Globus pallidus (tissue), 1 donor: ENCODE data around the gene FBXO34.
A peak's percentile ranks its signal among the peaks of the same experiment; 100 is the strongest.
"Not testable (repeated sequence)": the region's sequence is repeated elsewhere in the genome, so short reads cannot be mapped to it uniquely, and the experiment has no call there.

Source experiments
- DNase-seq: peaks from one replicate; pipeline ENCODE4 v3.0.0-alpha.2; 2015; ENCODE audit warnings: low spot score

FBXO34 gene

DNA sequence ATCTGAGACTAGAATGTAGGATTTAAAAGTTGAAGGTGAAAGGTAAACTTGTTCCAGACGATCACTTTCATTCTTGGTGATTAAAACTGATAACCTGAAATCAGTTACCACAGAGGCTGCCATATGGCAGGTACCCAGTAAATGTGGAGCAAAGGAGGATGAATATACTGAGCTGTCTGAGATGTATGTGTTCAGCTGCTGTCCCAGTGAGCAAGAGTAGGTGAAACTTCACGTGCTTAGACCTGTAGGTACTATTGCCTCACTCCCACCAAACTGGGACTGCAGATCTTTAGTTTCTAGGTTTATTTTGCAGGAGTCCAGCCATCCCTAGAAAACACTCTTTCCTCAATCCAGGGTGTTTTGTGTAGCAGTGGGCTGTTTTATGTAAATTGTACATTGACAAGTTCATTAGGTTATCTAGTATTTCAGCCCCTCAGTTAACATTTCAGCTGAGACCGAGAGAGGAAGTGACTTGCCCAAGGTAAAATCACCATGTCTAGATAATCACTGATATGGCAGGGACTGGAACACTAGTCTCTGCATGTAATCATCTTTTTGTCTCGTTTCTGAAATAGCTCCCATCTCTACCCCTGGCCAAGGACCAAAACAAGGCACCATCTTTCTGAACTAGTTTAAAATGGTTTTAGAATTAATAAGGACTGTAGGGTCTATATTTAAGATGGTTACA lies 77.7 kb downstream of the FBXO34 start:
- no peak for DNase-seq

DNA sequence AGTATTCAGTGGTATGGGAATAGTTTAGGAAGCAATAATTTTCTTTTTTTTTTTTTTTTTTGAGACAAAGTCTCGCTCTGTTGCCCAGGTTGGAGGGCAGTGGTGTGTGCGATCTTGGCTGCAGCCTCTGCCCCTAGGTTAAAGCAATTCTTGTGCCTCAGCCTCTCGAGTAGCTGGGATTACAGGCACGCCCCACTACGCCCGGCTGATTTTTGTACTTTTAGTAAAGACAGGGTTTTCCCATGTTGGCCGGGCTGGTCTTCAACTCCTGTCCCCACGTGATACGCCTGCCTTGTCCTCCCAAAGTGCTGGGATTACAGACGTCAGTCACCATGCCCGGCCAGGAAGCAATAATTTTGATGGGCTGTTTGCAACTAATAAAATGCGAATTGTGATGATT lies 78.3 kb downstream of the FBXO34 start:
- no peak for DNase-seq

GRCh38 chr14:55350461-55350860 lies 79.2 kb downstream of the FBXO34 start:
- no peak for DNase-seq

- DNase-seq = no peak
Measured at GRCh38 chr14:55351111-55351510, 79.9 kb downstream of the FBXO34 start.

DNA sequence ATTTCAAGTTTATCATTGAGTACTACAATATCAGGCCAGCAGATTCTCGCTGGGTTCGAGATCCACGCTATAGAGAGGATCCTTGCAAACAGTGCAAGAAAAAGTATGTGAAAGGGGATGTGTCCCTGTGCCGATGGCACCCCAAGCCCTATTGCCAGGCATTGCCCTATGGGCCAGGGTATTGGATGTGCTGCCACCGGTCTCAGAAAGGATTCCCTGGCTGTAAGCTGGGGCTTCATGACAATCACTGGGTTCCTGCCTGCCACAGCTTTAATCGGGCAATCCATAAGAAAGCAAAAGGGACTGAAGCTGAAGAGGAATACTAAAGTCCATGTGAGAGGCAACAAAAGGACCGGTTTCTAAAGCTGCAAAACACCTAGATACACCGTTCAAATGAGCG lies 81.0 kb downstream of the FBXO34 start:
- DNase-seq = no peak

DNA sequence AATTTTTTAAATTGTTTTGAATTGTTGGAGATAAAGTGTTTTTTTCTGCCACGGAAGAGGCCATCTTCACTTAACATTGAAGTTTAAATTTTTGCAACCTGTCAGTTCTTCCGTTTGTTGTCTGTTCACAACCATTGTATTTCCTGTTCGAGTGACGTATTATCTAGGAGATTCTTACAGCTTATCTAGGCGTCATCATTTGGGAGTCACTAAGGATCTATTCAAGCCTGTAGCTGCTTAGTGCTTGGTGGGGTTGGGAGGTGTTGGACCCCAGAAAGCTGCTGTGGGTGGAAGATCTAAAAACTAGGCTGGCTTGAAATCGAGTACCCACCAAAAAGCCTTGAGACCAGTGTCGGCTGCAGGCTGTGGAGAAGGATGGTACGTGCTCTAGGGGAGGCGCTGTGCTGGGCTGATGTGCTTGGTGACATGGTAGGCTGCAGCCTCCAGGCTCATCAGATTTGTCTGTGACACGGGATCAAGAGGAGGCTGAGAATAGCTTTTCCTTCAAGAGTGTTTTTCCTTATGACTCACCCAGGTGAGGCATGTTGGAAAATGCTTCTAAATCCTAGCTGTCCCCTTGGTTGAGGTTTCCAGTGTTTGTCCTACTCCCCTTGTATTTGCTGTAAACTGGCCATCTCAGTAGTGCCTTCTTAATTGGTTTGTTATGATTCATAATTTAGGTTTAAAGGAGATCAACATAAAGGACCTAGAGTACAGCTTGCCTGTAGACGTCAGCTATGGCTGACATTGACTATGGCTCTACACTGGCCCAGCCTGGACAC lies 82.7 kb downstream of the FBXO34 start:
- no peak for DNase-seq

- DNase-seq = peak; percentile 40
Measured at GRCh38 chr14:55354500-55354899, 83.3 kb downstream of the FBXO34 start.

- DNase-seq = no peak
Measured at GRCh38 chr14:55355922-55356321, 84.7 kb downstream of the FBXO34 start.

DNA sequence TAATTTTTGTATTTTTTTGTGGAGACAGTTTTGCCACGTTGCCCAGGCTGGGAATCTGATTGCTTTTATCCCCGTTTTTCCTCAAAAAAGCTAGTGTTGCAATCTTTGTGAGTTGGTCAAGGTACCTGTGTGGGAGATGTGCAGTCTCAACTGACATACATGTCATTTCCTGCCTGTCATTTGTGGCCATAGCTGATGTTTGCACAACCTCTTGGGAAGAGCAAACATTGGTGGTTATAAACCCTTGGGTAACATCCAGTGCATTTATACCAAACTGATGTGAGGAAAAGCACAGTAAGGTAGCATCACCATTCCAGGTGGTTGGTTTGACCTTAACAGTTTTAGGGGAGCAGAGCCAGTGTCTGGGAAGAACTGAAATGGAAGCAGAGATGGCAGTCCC lies 85.7 kb downstream of the FBXO34 start:
- no peak for DNase-seq

GRCh38 chr14:55359307-55359706 lies 88.1 kb downstream of the FBXO34 start:
- no peak for DNase-seq

DNA sequence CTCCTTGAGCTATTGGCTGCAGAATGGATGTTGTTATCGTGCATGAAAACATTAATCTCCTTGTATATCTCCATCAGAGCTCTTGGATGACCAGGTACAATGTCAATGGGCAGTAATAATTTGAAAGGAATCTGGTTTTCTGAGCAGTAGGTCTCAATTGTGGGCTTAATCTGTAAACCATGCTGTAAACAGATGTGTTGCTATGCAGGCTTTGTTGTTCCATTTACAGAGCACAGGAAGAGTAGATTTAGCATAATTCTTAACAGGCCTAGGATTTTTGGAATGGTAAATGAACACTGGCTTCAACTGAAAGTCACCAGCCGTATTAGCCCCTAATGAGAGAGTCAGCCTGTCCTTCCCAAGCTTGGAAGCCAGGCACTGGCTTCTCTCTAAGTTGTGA lies 90.0 kb downstream of the FBXO34 start:
- no peak for DNase-seq

DNA sequence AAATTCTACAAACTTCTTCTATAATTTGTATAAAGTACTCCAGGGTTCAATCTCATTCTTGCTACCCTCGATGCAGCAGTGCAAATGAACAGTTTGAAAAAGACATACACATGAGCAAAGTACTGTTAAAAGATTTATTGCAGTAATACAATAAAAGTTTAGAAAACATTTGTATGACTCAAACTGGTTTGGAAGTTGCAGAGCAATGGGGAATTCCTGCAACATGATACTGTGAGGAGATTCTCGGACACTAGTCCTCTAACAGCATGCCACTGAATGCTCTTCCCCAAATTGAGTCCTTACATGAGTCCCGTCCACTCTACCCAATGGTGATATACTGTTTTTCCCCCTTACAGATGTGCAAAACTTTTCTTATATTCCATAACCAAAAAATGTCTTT lies 95.0 kb downstream of the FBXO34 start:
- no peak for DNase-seq

GRCh38 chr14:55370883-55371455 lies 99.7 kb downstream of the FBXO34 start:
- no peak for DNase-seq

- DNase-seq = no peak
Measured at GRCh38 chr14:55372423-55372822, 101.2 kb downstream of the FBXO34 start.

- no peak for DNase-seq
Measured at GRCh38 chr14:55372825-55373224, 101.6 kb downstream of the FBXO34 start.

DNA sequence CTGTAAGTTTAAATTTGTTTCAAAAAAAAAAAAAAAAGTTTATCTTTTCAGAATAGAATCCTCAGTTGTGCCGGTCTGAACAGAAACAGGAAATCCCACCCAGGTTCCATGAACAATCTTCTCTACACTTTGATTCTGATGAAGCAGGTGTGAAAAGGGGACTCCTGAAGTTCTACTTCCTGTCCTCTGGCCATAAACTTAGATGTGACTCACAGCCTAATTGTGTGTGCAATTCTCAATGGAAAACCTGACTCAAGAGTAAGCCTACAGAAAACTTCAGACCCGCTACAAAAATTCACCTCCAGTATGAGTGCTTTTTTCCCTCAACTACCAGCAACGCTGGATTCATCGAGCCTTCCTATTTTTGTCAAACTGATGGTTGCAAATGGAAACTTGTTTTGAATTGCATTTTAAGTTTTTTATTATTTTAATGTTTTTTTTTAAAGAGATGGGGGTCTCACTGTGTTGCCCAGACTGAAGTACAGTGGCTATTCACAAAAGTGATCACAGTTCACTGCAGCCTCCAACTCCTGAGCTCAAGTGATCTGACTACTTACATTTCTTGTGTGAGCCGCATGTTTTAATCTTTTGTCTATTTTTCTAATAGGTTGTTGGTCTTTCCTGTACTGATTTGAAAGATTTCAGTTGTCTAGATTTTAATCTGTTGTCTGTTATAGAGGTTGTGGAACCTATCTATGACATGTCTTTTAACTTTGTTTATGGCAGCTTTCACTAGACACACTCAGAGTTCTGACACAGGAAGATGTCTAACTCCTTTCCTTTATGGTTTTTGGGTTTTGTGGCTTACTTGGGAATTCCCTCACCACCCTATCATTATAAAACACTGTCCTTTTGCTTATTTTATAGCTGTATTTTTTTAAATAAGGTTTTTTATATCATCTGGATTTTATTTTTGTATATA lies 102.8 kb downstream of the FBXO34 start:
- no peak for DNase-seq

DNA sequence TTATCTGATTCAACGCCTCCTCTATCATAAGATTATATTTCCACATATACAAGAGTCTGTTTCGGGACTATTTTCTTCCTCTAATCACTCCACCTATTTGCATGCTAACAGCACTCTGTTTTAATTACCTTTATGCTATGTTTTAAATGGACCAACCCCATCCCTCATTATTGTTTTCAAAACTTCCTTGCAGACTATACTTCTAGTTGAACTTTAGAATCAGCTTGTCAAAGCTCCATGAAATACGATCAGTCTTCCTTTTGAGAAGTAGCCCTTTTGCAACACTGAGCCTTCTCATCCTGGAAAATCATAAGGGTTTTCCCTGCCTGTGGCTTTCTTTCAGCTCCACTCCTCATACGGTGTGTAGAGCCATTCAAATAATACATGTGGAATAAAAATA lies 103.5 kb downstream of the FBXO34 start:
- no peak for DNase-seq

- no peak for DNase-seq
Measured at GRCh38 chr14:55377236-55377635, 106.0 kb downstream of the FBXO34 start.

DNA sequence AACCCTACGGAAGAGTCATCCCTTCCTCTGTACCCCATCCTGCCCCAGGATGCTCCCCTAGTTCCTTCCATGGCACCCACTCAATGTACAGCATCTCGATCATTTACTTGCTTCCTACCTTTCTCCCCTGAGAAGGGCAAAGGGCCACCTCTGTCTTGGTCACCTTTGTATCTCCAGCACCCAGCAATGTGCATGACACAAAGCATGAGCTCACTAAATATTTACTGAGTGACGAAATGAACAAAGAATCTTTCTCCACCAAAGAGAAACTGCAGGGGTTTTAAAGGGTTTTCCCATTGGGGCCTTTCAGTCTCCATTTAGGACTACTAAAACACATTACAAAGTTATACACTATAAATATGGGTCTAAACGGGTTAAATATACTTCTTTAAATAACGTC lies 109.8 kb downstream of the FBXO34 start:
- no peak for DNase-seq

- no peak for DNase-seq
Measured at GRCh38 chr14:55381561-55381960, 110.3 kb downstream of the FBXO34 start.

- no peak for DNase-seq
Measured at GRCh38 chr14:55382483-55382882, 111.3 kb downstream of the FBXO34 start.

GRCh38 chr14:55383056-55383466 lies 111.8 kb downstream of the FBXO34 start:
- not testable (repeated sequence) for DNase-seq
